H9 (cell line): ENCODE measurements around the gene SIPA1L3. TPM values are rescaled to one million over a fixed set of nuclear protein-coding genes. Genes with fewer than 3 reads are reported as not detected.

ENCODE experiments used
- DNase-seq: peaks from one replicate; pipeline ENCODE4 v3.0.0-alpha.2; 2017
- H2AFZ ChIP-seq: one replicate; pipeline ENCODE4 v1.6.1; 2013; ENCODE audit warnings: mild to moderate bottlenecking, low read length, control low read depth, moderate library complexity
- H2AK5ac ChIP-seq: 2 replicates; pipeline ENCODE4 v1.6.1; 2013; ENCODE audit warnings: low read length, control low read depth, mixed read lengths; ENCODE audit not compliant: insufficient read length
- H2BK120ac ChIP-seq: one replicate; pipeline ENCODE4 v1.6.1; 2013; ENCODE audit warnings: low read depth, mild to moderate bottlenecking, low read length, control low read depth, inconsistent platforms; ENCODE audit not compliant: poor library complexity, severe bottlenecking
- H2BK12ac ChIP-seq: 2 replicates; pipeline ENCODE4 v1.6.1; 2013; ENCODE audit warnings: low read length, control low read depth, mixed read lengths, low read depth; ENCODE audit not compliant: insufficient read length
- H2BK15ac ChIP-seq: 2 replicates; pipeline ENCODE4 v1.6.1; 2013; ENCODE audit warnings: low read depth, low read length, control low read depth
- H2BK20ac ChIP-seq: one replicate; pipeline ENCODE4 v1.6.1; 2013; ENCODE audit warnings: low read depth, mild to moderate bottlenecking, low read length, control low read depth, inconsistent platforms; ENCODE audit not compliant: poor library complexity, severe bottlenecking
- H2BK5ac ChIP-seq: 2 replicates; pipeline ENCODE4 v1.6.1; 2013; ENCODE audit warnings: low read length, control low read depth, mixed read lengths; ENCODE audit not compliant: insufficient read length
- H3K14ac ChIP-seq: 2 replicates; pipeline ENCODE4 v1.6.1; 2013; ENCODE audit warnings: low read length, control low read depth; ENCODE audit not compliant: insufficient read depth
- H3K18ac ChIP-seq: 2 replicates; pipeline ENCODE4 v1.6.1; 2013; ENCODE audit warnings: low read depth, mild to moderate bottlenecking, mixed read lengths, low read length, control low read depth; ENCODE audit not compliant: insufficient read length
- H3K23ac ChIP-seq: 2 replicates; pipeline ENCODE4 v1.6.1; 2013; ENCODE audit warnings: low read length, control low read depth, mixed read lengths, low read depth; ENCODE audit not compliant: insufficient read length
- H3K23me2 ChIP-seq: 2 replicates; pipeline ENCODE4 v1.6.1; 2013; ENCODE audit warnings: low read depth, mild to moderate bottlenecking, mixed read lengths, low read length, control low read depth; ENCODE audit not compliant: insufficient read length, poor library complexity, severe bottlenecking
- H3K27ac ChIP-seq: 2 replicates; pipeline ENCODE4 v1.5.1; 2013; ENCODE audit warnings: low read length, control low read depth, mixed read lengths, low read depth; ENCODE audit not compliant: insufficient read length
- H3K27me3 ChIP-seq: 2 replicates; pipeline ENCODE4 v1.6.1; 2013; ENCODE audit warnings: low read length, control low read depth, inconsistent platforms; ENCODE audit not compliant: insufficient read depth
- H3K4ac ChIP-seq: 2 replicates; pipeline ENCODE4 v1.6.1; 2013; ENCODE audit warnings: low read depth, mild to moderate bottlenecking, control low read depth, inconsistent platforms, low read length, moderate library complexity
- H3K4me1 ChIP-seq: 2 replicates; pipeline ENCODE4 v1.6.1; 2013; ENCODE audit warnings: low read length, control low read depth, inconsistent platforms; ENCODE audit not compliant: insufficient read depth
- H3K4me2 ChIP-seq: 2 replicates; pipeline ENCODE4 v1.6.1; 2013; ENCODE audit warnings: low read length, control low read depth, mixed read lengths; ENCODE audit not compliant: insufficient read length, insufficient read depth
- H3K56ac ChIP-seq: 2 replicates; pipeline ENCODE4 v1.6.1; 2013; ENCODE audit warnings: low read depth, mild to moderate bottlenecking, mixed read lengths, low read length, control low read depth; ENCODE audit not compliant: insufficient read length
- H3K79me1 ChIP-seq: 2 replicates; pipeline ENCODE4 v1.6.1; 2013; ENCODE audit warnings: low read depth, mild to moderate bottlenecking, moderate library complexity, low read length, control low read depth, inconsistent platforms; ENCODE audit not compliant: insufficient read depth, poor library complexity, severe bottlenecking
- H3K79me2 ChIP-seq: 2 replicates; pipeline ENCODE4 v1.6.1; 2013; ENCODE audit warnings: low read length, control low read depth, inconsistent platforms; ENCODE audit not compliant: insufficient read depth
- H3K9ac ChIP-seq: 2 replicates; pipeline ENCODE4 v1.6.1; 2013; ENCODE audit warnings: low read length, control low read depth, mixed read lengths; ENCODE audit not compliant: insufficient read length; ENCODE audit errors: extremely low read depth
- H3K9me3 ChIP-seq: one replicate; pipeline ENCODE4 v1.6.1; 2013; ENCODE audit warnings: low read depth, low read length, inconsistent platforms; ENCODE audit not compliant: control insufficient read depth
- H3T11ph ChIP-seq: one replicate; pipeline ENCODE4 v1.6.1; 2013; ENCODE audit warnings: mild to moderate bottlenecking, low read length, control low read depth, inconsistent platforms
- H4K20me1 ChIP-seq: one replicate; pipeline ENCODE4 v1.6.1; 2013; ENCODE audit not compliant: control insufficient read depth, insufficient read length, insufficient read depth
- H4K5ac ChIP-seq: 2 replicates; pipeline ENCODE4 v1.6.1; 2013; ENCODE audit warnings: low read depth, mild to moderate bottlenecking, mixed read lengths, low read length, control low read depth; ENCODE audit not compliant: insufficient read length
- H4K8ac ChIP-seq: replicated peaks from 2 replicates; pipeline ENCODE4 v1.6.1; 2013; ENCODE audit warnings: low read length, control low read depth, mixed read lengths, low read depth; ENCODE audit not compliant: insufficient read length
- H4K91ac ChIP-seq: 2 replicates; pipeline ENCODE4 v1.6.1; 2013; ENCODE audit warnings: low read depth, mild to moderate bottlenecking, moderate library complexity, mixed read lengths, low read length, control low read depth; ENCODE audit not compliant: insufficient read length
- H3K27ac Mint-ChIP-seq, 3 experiments: 2 replicates in 2 of 3; 3 replicates in 1 of 3; pipeline ENCODE4 v1.8.0; 2020 to 2021; ENCODE audit warnings: mixed read lengths in 3 of 3, mild to moderate bottlenecking in 1 of 3, moderate library complexity in 1 of 3
- H3K27me3 Mint-ChIP-seq: 2 replicates; pipeline ENCODE4 v1.8.0; 2021; ENCODE audit warnings: low read depth, mild to moderate bottlenecking, moderate library complexity, mixed read lengths
- H3K36me3 Mint-ChIP-seq, 3 experiments: 2 replicates in 2 of 3; 3 replicates in 1 of 3; pipeline ENCODE4 v1.8.0; 2020 to 2021; ENCODE audit warnings: low read depth in 3 of 3, mixed read lengths in 3 of 3; ENCODE audit not compliant: insufficient read depth in 1 of 3
- H3K4me1 Mint-ChIP-seq, 2 experiments: 2 replicates each; pipeline ENCODE4 v1.8.0; 2020; ENCODE audit warnings: mixed read lengths in 2 of 2
- H3K4me3 Mint-ChIP-seq, 2 experiments: 2 replicates in 1 of 2; 3 replicates in 1 of 2; pipeline ENCODE4 v1.8.0; 2020 to 2021; ENCODE audit warnings: mild to moderate bottlenecking in 2 of 2, mixed read lengths in 2 of 2, moderate library complexity in 1 of 2
- H3K9me3 Mint-ChIP-seq, 2 experiments: 2 replicates in 1 of 2; 3 replicates in 1 of 2; pipeline ENCODE4 v1.8.0; 2020; ENCODE audit warnings: mild to moderate bottlenecking in 2 of 2, mixed read lengths in 2 of 2, moderate library complexity in 1 of 2
- WGBS: extraction: QIAGEN DNeasy Blood & Tissue Kit; methylation state at CpG from one replicate; pipeline ENCODE4 v1.1.7; 2013; ENCODE audit warnings: missing lambda C conversion rate, low lambda C conversion rate, mixed read lengths; ENCODE audit not compliant: insufficient read length; ENCODE audit errors: extremely low coverage; 5-methylcytosine and 5-hydroxymethylcytosine counted together
- total RNA-seq: library from RNA; stranded (reverse); gene quantifications from 2 replicates; pipeline ENCODE4 v1.2.1, GENCODE V29; 2021
- TF ChIP-seq, protein P1 (sequence below): fragments of 200-600 bp; sonication (generic); conservative IDR thresholded peaks from 3 replicates; pipeline ENCODE4 v1.8.0; 2021; ENCODE audit warnings: antibody characterized with exemption, mild to moderate bottlenecking

SIPA1L3 gene
- total RNA-seq, 1 experiment from 2014 or later, result 40.1 TPM

DNA sequence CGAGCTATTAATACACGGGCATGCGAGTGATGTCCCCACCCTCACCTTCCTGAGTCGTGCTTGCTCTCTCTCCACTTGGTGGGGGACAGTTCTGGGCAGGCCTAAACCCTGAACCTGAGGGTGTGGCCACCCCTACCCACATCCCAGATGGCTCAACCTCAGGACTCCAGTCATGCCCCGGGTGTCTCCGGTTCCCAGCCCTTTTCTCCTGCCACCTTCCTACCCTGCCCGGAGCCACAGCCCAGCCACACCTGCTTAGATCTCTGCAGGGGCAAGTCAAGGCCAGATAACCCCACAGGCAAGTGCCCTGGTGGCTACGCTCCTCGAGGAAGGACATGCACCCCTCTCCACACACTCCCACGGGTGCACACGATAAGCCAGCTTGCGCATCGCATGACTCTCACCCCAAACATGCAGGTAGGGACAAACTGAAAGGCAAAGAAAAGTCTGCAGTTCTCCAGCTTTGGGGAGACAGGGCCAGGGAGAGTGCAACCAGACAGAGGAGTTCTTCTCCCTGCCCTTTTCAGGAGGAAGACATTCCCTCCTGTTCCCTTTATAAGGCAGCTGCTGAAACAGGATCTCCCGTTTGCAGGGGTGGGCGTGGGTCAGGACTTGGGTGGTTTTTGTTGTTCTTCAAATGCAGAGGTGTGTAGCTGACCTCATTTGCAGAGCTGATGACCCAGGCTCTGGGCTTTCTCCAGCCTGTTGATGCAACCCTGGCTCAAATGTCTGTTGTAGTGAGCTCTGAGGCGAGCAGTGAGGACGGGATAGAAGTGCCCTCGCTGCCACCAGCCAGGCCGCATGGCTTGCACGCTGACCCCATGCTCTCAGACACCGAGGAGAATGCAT is 228.4 kb downstream of the SIPA1L3 start:
- Histone ChIP-seq H3K4ac (no peak overlapping the region), H3K23ac (no peak overlapping the region), H3K27ac (no peak overlapping the region), H3T11ph (no peak overlapping the region), H2BK15ac (no peak overlapping the region), H3K27me3 (no peaks in the 10 kb centered on the region), H3K9ac (no peak overlapping the region), H3K14ac (no peak overlapping the region), H2BK20ac (no peak overlapping the region), H3K9me3 (no peaks in the 10 kb centered on the region), H2AK5ac (no peak overlapping the region), H3K23me2 (no peaks in the 10 kb centered on the region), H2BK120ac (no peak overlapping the region), H4K5ac (no peak overlapping the region), H4K8ac (no peak overlapping the region), H3K4me1 (no peaks in the 10 kb centered on the region), H2BK5ac (no peak overlapping the region), H3K56ac (no peak overlapping the region), H3K4me2 (no peak overlapping the region), H4K20me1 (peaks cover 2% of the 10 kb centered on the region), H2AFZ (no peak overlapping the region), H2BK12ac (no peak overlapping the region), H3K18ac (no peak overlapping the region), H3K79me2 (no peaks in the 10 kb centered on the region), H4K91ac (no peak overlapping the region), H3K79me1 (no peaks in the 10 kb centered on the region)
- Mint-ChIP-seq H3K9me3 (no peaks in the 10 kb centered on the region), H3K27ac (peak overlapping the region; percentile 53 to 84 (median 68); a peak in 5 of 7 replicates), H3K27me3 (no peaks in the 10 kb centered on the region), H3K4me1 (peaks cover 10 to 22% of the 10 kb centered on the region in 2 experiments), H3K36me3 (peaks cover 8 to 23% (median 18%) of the 10 kb centered on the region in 3 experiments; a peak in 6 of 7 replicates), H3K4me3 (no peak overlapping the region)
- TF ChIP-seq, protein P1, sequence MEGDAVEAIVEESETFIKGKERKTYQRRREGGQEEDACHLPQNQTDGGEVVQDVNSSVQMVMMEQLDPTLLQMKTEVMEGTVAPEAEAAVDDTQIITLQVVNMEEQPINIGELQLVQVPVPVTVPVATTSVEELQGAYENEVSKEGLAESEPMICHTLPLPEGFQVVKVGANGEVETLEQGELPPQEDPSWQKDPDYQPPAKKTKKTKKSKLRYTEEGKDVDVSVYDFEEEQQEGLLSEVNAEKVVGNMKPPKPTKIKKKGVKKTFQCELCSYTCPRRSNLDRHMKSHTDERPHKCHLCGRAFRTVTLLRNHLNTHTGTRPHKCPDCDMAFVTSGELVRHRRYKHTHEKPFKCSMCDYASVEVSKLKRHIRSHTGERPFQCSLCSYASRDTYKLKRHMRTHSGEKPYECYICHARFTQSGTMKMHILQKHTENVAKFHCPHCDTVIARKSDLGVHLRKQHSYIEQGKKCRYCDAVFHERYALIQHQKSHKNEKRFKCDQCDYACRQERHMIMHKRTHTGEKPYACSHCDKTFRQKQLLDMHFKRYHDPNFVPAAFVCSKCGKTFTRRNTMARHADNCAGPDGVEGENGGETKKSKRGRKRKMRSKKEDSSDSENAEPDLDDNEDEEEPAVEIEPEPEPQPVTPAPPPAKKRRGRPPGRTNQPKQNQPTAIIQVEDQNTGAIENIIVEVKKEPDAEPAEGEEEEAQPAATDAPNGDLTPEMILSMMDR, result no peak
- no peak for DNase-seq
- no CpG with 5 or more reads among the region's 21 CpGs for WGBS
